Mesenchymal stem cell (in vitro differentiated cells and primary cell): ENCODE data around the gene SUN5.

Source experiments
- DNase-seq: peaks from one replicate; pipeline ENCODE4 v3.0.0-alpha.2; 2013
- H2AFZ ChIP-seq: one replicate; pipeline ENCODE4 v1.6.1; 2013; ENCODE audit warnings: low read depth, mild to moderate bottlenecking, control low read depth, inconsistent platforms, low read length, moderate library complexity
- H2AK5ac ChIP-seq: 2 replicates; pipeline ENCODE4 v1.6.1; 2013; ENCODE audit warnings: low read length, moderate library complexity, mild to moderate bottlenecking, inconsistent platforms; ENCODE audit not compliant: severe bottlenecking
- H2BK120ac ChIP-seq: one replicate; pipeline ENCODE4 v1.6.1; 2013; ENCODE audit warnings: low read depth, mild to moderate bottlenecking, inconsistent platforms, low read length, moderate library complexity
- H2BK12ac ChIP-seq, 2 experiments: one replicate each; pipeline ENCODE4 v1.6.1; 2013; ENCODE audit warnings: inconsistent platforms in 2 of 2, low read length in 2 of 2, mild to moderate bottlenecking in 2 of 2, moderate library complexity in 2 of 2, control low read depth in 1 of 2
- H2BK15ac ChIP-seq: one replicate; pipeline ENCODE4 v1.6.1; 2013; ENCODE audit warnings: mild to moderate bottlenecking, low read depth, inconsistent platforms; ENCODE audit not compliant: poor library complexity, severe bottlenecking
- H2BK5ac ChIP-seq: 2 replicates; pipeline ENCODE4 v1.6.1; 2013; ENCODE audit warnings: low read depth, mild to moderate bottlenecking, low read length, control low read depth, inconsistent platforms; ENCODE audit not compliant: poor library complexity, severe bottlenecking
- H3K14ac ChIP-seq, 2 experiments: one replicate each; pipeline ENCODE4 v1.6.1; 2013; ENCODE audit warnings: inconsistent platforms in 2 of 2, low read length in 2 of 2, control low read depth in 1 of 2, mild to moderate bottlenecking in 1 of 2, moderate library complexity in 1 of 2
- H3K18ac ChIP-seq, 2 experiments: one replicate each; pipeline ENCODE4 v1.6.1; 2013; ENCODE audit warnings: inconsistent platforms in 2 of 2, low read length in 2 of 2, control low read depth in 1 of 2, low read depth in 1 of 2, mild to moderate bottlenecking in 1 of 2
- H3K23ac ChIP-seq, 2 experiments: one replicate each; pipeline ENCODE4 v1.6.1; 2013; ENCODE audit warnings: inconsistent platforms in 2 of 2, low read length in 2 of 2, mild to moderate bottlenecking in 2 of 2, moderate library complexity in 2 of 2, control low read depth in 1 of 2
- H3K27ac ChIP-seq: 2 replicates; pipeline ENCODE4 v1.5.1; 2013; ENCODE audit warnings: mild to moderate bottlenecking, moderate library complexity, low read length, control low read depth, inconsistent platforms; ENCODE audit not compliant: poor library complexity, severe bottlenecking
- H3K27me3 ChIP-seq, 2 experiments: 2 replicates each; pipeline versions ENCODE4 v1.6.1 to v1.7.0; 2013; ENCODE audit warnings: low read length in 2 of 2, mild to moderate bottlenecking in 2 of 2, moderate library complexity in 2 of 2, control low read depth in 1 of 2, inconsistent platforms in 1 of 2; ENCODE audit not compliant: control insufficient read depth in 1 of 2, insufficient read depth in 1 of 2
- H3K36me3 ChIP-seq, 2 experiments: 2 replicates each; pipeline versions ENCODE4 v1.6.1 to v1.7.0; 2013; ENCODE audit warnings: low read length in 2 of 2, control low read depth in 1 of 2, inconsistent platforms in 1 of 2, low read depth in 1 of 2, mild to moderate bottlenecking in 1 of 2; ENCODE audit not compliant: insufficient read depth in 2 of 2, control insufficient read depth in 1 of 2
- H3K4ac ChIP-seq, 2 experiments: one replicate each; pipeline ENCODE4 v1.6.1; 2013; ENCODE audit warnings: inconsistent platforms in 2 of 2, low read length in 2 of 2, mild to moderate bottlenecking in 2 of 2, moderate library complexity in 2 of 2, control low read depth in 1 of 2, low read depth in 1 of 2
- H3K4me1 ChIP-seq: 2 replicates; pipeline ENCODE4 v1.6.1; 2013; ENCODE audit warnings: low read depth, low read length, control low read depth; ENCODE audit not compliant: control insufficient read depth, insufficient read depth
- H3K4me2 ChIP-seq: 2 replicates; pipeline ENCODE4 v1.6.1; 2013; ENCODE audit warnings: low read length, mild to moderate bottlenecking, inconsistent platforms; ENCODE audit not compliant: poor library complexity, severe bottlenecking
- H3K4me3 ChIP-seq, 2 experiments: 2 replicates each; pipeline versions ENCODE4 v1.5.1 to v1.7.0; 2013; ENCODE audit warnings: low read length in 2 of 2, mild to moderate bottlenecking in 2 of 2, control low read depth in 1 of 2, low read depth in 1 of 2; ENCODE audit not compliant: insufficient read depth in 1 of 2
- H3K79me1 ChIP-seq: replicated peaks from 2 replicates; pipeline ENCODE4 v1.6.1; 2013; ENCODE audit warnings: mild to moderate bottlenecking, control low read depth, low read length, inconsistent platforms; ENCODE audit not compliant: poor library complexity, severe bottlenecking
- H3K9ac ChIP-seq: 2 replicates; pipeline ENCODE4 v1.7.0; 2013; ENCODE audit warnings: mild to moderate bottlenecking, low read length, moderate library complexity
- H3K9me3 ChIP-seq: 2 replicates; pipeline ENCODE4 v1.7.0; 2013; ENCODE audit warnings: mild to moderate bottlenecking, low read length; ENCODE audit not compliant: control insufficient read depth
- H4K8ac ChIP-seq: one replicate; pipeline ENCODE4 v1.6.1; 2013; ENCODE audit warnings: inconsistent platforms, mild to moderate bottlenecking, low read length, moderate library complexity
- H4K91ac ChIP-seq: one replicate; pipeline ENCODE4 v1.6.1; 2013; ENCODE audit warnings: mild to moderate bottlenecking, low read length, inconsistent platforms
- WGBS: methylation state at CpG from one replicate; pipeline ENCODE4 v1.1.7; 2013; ENCODE audit warnings: mixed read lengths; 5-methylcytosine and 5-hydroxymethylcytosine counted together

Gene SUN5

DNA sequence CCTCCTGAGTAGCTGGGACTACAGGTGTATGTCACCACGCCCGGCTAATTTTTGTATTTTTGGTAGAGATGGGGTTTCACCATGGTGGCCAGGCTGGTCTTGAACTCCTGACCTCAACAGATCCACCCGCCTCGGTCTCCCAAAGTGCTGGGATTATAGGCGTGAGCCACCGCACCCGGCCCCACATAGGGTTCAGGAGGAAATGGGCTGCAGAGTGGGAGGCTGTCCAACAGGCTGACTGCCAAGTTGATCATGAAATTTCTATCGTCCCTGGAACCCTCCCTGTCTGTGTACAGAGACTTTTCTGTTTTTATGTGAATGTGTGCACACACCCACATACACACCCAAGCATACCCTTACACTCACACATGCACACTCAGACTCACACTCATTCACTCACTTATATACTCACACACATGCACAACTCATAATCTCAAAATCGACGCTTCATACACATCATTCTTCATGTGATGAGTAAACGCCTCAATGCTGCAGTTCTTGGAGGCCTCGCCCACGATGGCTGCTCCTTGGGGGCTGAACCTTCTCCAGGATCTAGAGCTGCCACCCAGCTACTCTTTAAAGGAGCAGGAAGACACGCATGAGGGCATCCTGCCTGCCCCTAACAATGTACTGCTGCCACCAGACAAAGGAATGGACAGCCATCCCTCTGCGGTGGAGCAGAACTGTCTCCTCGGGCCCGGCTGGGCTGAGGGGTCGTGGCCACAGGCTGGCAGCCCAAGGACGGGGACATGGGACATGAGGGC is 35.6 kb downstream of the SUN5 start:
- H3K4me1 ChIP-seq, result no peaks in the 10 kb centered on the region
- H3K4me3 ChIP-seq, result no peak overlapping the region
- DNase-seq, result no peak
- H2AFZ ChIP-seq, result no peak overlapping the region
- peaks cover 3 to 51% of the 10 kb centered on the region in 2 experiments for H3K27me3 ChIP-seq
- H3K4me2 ChIP-seq, result no peak overlapping the region
- 86% methylated on average over 17 of the region's 19 CpGs for WGBS
- no peak overlapping the region for H4K8ac ChIP-seq
- H2BK5ac ChIP-seq, result no peak overlapping the region
- H2BK15ac ChIP-seq, result no peak overlapping the region
- H3K27ac ChIP-seq, result no peak overlapping the region
- H3K23ac ChIP-seq, result no peak overlapping the region
- H4K91ac ChIP-seq, result no peak overlapping the region
- no peaks in the 10 kb centered on the region for H3K9me3 ChIP-seq
- H2AK5ac ChIP-seq, result no peak overlapping the region
- no peak overlapping the region for H2BK12ac ChIP-seq
- H2BK120ac ChIP-seq, result no peak overlapping the region
- no peaks in the 10 kb centered on the region for H3K79me1 ChIP-seq
- no peak overlapping the region for H3K9ac ChIP-seq
- H3K14ac ChIP-seq, result no peak overlapping the region
- H3K4ac ChIP-seq, result no peak overlapping the region
- H3K36me3 ChIP-seq, result no peaks in the 10 kb centered on the region
- H3K18ac ChIP-seq, result no peak overlapping the region

DNA sequence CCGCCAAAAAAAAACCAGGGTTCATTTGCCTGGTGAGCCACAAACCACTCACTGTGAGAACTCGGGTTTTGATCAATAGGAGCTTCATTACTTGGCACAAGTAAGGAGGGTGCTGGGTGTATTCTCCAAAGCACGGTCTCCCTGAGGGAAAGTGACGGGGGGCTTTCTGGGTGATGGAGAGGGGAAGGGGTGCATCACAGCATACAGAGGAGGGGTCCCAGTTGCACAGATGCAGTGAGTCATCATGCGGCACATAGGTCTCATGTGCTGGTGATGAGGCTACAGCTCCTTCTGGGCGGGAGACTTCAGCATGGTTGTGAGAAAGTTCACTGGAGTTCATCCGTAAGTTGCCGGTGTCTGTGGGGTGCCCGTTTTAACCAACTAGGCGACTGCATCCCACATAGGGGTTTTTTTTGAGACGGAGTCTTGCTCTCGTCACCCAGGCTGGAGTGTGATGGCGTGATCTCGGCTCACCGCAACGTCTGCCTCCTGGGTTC is 36.2 kb downstream of the SUN5 start:
- no peak overlapping the region for H2BK12ac ChIP-seq
- H3K27ac ChIP-seq, result no peak overlapping the region
- no peaks in the 10 kb centered on the region for H3K79me1 ChIP-seq
- H3K4me2 ChIP-seq, result no peak overlapping the region
- H3K4me3 ChIP-seq, result no peak overlapping the region
- H3K4ac ChIP-seq, result no peak overlapping the region
- H3K4me1 ChIP-seq, result no peaks in the 10 kb centered on the region
- H2AK5ac ChIP-seq, result no peak overlapping the region
- 90% methylated on average over 16 of the region's 16 CpGs for WGBS
- peaks cover 3 to 51% of the 10 kb centered on the region in 2 experiments for H3K27me3 ChIP-seq
- H3K14ac ChIP-seq, result no peak overlapping the region
- H3K18ac ChIP-seq, result no peak overlapping the region
- no peak overlapping the region for H3K23ac ChIP-seq
- no peak overlapping the region for H3K9ac ChIP-seq
- H3K9me3 ChIP-seq, result no peaks in the 10 kb centered on the region
- H2AFZ ChIP-seq, result no peak overlapping the region
- no peak overlapping the region for H2BK15ac ChIP-seq
- H4K8ac ChIP-seq, result no peak overlapping the region
- H2BK5ac ChIP-seq, result no peak overlapping the region
- H3K36me3 ChIP-seq, result no peaks in the 10 kb centered on the region
- DNase-seq, result no peak
- H2BK120ac ChIP-seq, result no peak overlapping the region
- H4K91ac ChIP-seq, result no peak overlapping the region

DNA sequence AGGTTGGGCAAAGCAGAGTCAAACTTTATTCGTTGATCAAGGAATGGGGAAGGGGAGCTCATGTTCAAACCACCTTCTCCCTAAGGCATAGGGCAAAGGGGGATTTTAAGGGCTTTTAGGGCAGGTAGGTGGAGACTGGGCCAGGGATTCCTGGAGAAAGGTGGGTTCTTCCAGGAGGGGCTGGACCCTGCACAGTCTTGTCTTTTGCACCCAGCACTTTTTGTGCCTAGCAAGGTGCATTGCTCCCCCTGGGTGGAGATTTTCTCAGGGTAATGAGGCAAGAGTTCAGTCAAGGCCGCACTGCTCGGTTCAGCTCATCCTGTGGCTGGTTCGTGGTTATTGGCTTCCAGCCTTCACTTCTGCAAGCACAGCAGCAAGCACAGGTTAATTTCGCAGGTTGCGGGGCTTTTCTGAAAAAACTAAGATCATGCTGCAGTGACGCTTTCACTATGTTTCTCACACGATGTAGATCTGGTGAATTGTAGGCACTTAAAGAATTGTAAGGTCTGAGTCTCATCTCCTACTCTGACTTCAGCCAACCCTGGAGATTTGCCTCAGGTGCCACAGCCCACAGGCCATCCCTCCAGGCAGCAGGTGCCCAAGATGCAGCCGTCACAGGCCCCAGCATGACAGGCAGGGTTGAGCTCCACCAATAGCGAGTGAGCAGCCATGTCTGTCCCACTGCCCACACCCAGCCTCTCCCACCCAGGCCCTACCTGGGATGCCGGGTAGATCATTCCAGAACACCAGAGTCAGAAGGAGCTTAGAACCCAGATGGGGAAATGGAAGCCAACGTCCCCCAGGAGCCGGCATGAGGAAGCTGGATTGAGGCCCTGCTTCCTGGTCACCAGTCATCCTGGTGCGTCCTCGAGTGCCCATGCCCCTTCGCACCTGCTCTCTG is 37.1 kb downstream of the SUN5 start:
- WGBS, result 88% methylated on average over 15 of the region's 16 CpGs
- H2AK5ac ChIP-seq, result no peak overlapping the region
- no peak overlapping the region for H3K27ac ChIP-seq
- H3K9me3 ChIP-seq, result no peaks in the 10 kb centered on the region
- H3K4me2 ChIP-seq, result no peak overlapping the region
- no peak overlapping the region for H2BK120ac ChIP-seq
- H3K27me3 ChIP-seq, result peaks cover 3 to 50% of the 10 kb centered on the region in 2 experiments
- H3K79me1 ChIP-seq, result no peaks in the 10 kb centered on the region
- H3K4me3 ChIP-seq, result no peak overlapping the region
- no peak overlapping the region for H2AFZ ChIP-seq
- DNase-seq, result no peak
- H3K4me1 ChIP-seq, result no peaks in the 10 kb centered on the region
- no peaks in the 10 kb centered on the region for H3K36me3 ChIP-seq
- no peak overlapping the region for H2BK15ac ChIP-seq
- no peak overlapping the region for H3K18ac ChIP-seq
- no peak overlapping the region for H2BK12ac ChIP-seq
- H4K91ac ChIP-seq, result no peak overlapping the region
- H3K4ac ChIP-seq, result no peak overlapping the region
- H3K9ac ChIP-seq, result no peak overlapping the region
- no peak overlapping the region for H2BK5ac ChIP-seq
- no peak overlapping the region for H3K14ac ChIP-seq
- H4K8ac ChIP-seq, result no peak overlapping the region
- no peak overlapping the region for H3K23ac ChIP-seq

DNA sequence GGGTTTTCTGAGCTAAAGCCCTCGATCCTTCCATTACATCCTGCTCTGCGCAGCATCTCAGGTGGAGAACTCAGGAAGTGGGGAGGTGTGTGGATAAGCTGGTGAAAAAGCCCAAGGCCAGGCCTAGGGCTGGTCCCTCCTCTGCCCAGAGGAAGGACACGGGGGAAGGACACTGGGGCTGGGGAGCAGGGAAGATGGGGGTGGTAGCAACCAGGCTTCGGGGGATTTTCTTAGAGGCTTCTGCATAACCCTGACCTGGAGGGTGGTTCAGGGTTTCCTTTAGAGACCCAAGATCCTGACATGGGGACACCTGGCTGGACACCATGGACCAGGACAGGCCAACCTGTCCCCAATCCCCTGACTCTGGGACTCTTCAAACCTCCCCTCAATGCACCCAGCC is 37.9 kb downstream of the SUN5 start:
- no peaks in the 10 kb centered on the region for H3K36me3 ChIP-seq
- no peak overlapping the region for H3K27ac ChIP-seq
- H2BK120ac ChIP-seq, result no peak overlapping the region
- no peak overlapping the region for H3K4me3 ChIP-seq
- peaks cover 3 to 53% of the 10 kb centered on the region in 2 experiments for H3K27me3 ChIP-seq
- no peak overlapping the region for H2BK15ac ChIP-seq
- H2BK12ac ChIP-seq, result no peak overlapping the region
- H3K9ac ChIP-seq, result no peak overlapping the region
- no peak overlapping the region for H2AK5ac ChIP-seq
- WGBS, result 92% methylated on average over 4 of the region's 4 CpGs
- no peak overlapping the region for H4K91ac ChIP-seq
- H4K8ac ChIP-seq, result no peak overlapping the region
- DNase-seq, result no peak
- no peak overlapping the region for H3K23ac ChIP-seq
- H2AFZ ChIP-seq, result no peak overlapping the region
- no peak overlapping the region for H3K18ac ChIP-seq
- no peaks in the 10 kb centered on the region for H3K79me1 ChIP-seq
- H3K14ac ChIP-seq, result no peak overlapping the region
- no peak overlapping the region for H3K4me2 ChIP-seq
- H3K4ac ChIP-seq, result no peak overlapping the region
- H3K9me3 ChIP-seq, result no peaks in the 10 kb centered on the region
- no peak overlapping the region for H2BK5ac ChIP-seq
- H3K4me1 ChIP-seq, result no peaks in the 10 kb centered on the region
